NCI-H2196 treated with DMSO at 0.1 percent for 48 hours (cell line): ENCODE data around the gene AVPR1B.
"Not testable (repeated sequence)": the region's sequence is repeated elsewhere in the genome, so short reads cannot be mapped to it uniquely, and the experiment has no call there.

Experiments
- DNase-seq: peaks from one replicate; lab custom pipeline; 2025; ENCODE audit not compliant: unreplicated experiment; lab: John Stamatoyannopoulos, UW

AVPR1B gene

GRCh38 chr1:206082831-206083695, 34.1 kb downstream of the AVPR1B start:
- DNase-seq: no peak

- peak; percentile 11 for DNase-seq
Measured at GRCh38 chr1:206081856-206082255, 35.3 kb downstream of the AVPR1B start.

- DNase-seq: no peak
Measured at GRCh38 chr1:206080026-206080820, 37.0 kb downstream of the AVPR1B start.

- DNase-seq: no peak
Measured at GRCh38 chr1:206079135-206079534, 38.1 kb downstream of the AVPR1B start.

- DNase-seq: no peak
Measured at GRCh38 chr1:206075786-206076755, 41.1 kb downstream of the AVPR1B start.

- DNase-seq: no peak
Measured at GRCh38 chr1:206074839-206075238, 42.3 kb downstream of the AVPR1B start.

GRCh38 chr1:206070627-206071304, 46.4 kb downstream of the AVPR1B start:
- no peak for DNase-seq

GRCh38 chr1:206068314-206068713, 48.9 kb downstream of the AVPR1B start:
- DNase-seq: no peak

- DNase-seq: no peak
Measured at GRCh38 chr1:206067486-206068227, 49.5 kb downstream of the AVPR1B start.

- DNase-seq: no peak
Measured at GRCh38 chr1:206066479-206067171, 50.6 kb downstream of the AVPR1B start.

- no peak for DNase-seq
Measured at GRCh38 chr1:206065547-206066145, 51.5 kb downstream of the AVPR1B start.

- not testable (repeated sequence) for DNase-seq
Measured at GRCh38 chr1:206064501-206064900, 52.7 kb downstream of the AVPR1B start.

GRCh38 chr1:206064001-206064400, 53.2 kb downstream of the AVPR1B start:
- DNase-seq: not testable (repeated sequence)

- DNase-seq: no peak
Measured at GRCh38 chr1:206062464-206062863, 54.7 kb downstream of the AVPR1B start.

- no peak for DNase-seq
Measured at GRCh38 chr1:206060844-206061243, 56.3 kb downstream of the AVPR1B start.
